Loucy (cell line): ENCODE measurements around the gene CLNK.

ENCODE experiments used
- H2AFZ ChIP-seq: fragments of 200-600 bp; sonication (generic); 2 replicates; pipeline ENCODE4 v1.6.0; 2016; ENCODE audit warnings: antibody characterized with exemption, mild to moderate bottlenecking, low read length, moderate library complexity
- H3F3A ChIP-seq: fragments of 200-600 bp; 2 replicates; pipeline ENCODE4 v1.6.0; 2016; ENCODE audit warnings: antibody characterized with exemption, low read depth, mild to moderate bottlenecking
- H3K27me3 ChIP-seq: fragments of 200-600 bp; sonication (generic); 2 replicates; pipeline ENCODE4 v1.6.1; 2014; ENCODE audit warnings: low read length, mild to moderate bottlenecking; ENCODE audit not compliant: insufficient read depth, poor library complexity, severe bottlenecking
- H3K36me3 ChIP-seq: fragments of 200-600 bp; sonication (generic); 2 replicates; pipeline ENCODE4 v1.6.1; 2016; ENCODE audit warnings: low read length; ENCODE audit not compliant: insufficient read depth
- H3K4me1 ChIP-seq: fragments of 200-600 bp; sonication (generic); 2 replicates; pipeline ENCODE4 v1.5.1; 2014; ENCODE audit warnings: low read length, mild to moderate bottlenecking; ENCODE audit not compliant: insufficient read depth, poor library complexity, severe bottlenecking
- H3K4me2 ChIP-seq: fragments of 200-600 bp; sonication (generic); 2 replicates; pipeline ENCODE4 v1.6.0; 2014; ENCODE audit warnings: antibody characterized with exemption, low read length, low read depth, mild to moderate bottlenecking; ENCODE audit not compliant: poor library complexity, severe bottlenecking
- H3K4me3 ChIP-seq: fragments of 200-600 bp; sonication (generic); 2 replicates; pipeline ENCODE4 v1.5.1; 2014; ENCODE audit warnings: low read length, mild to moderate bottlenecking, mixed read lengths; ENCODE audit not compliant: poor library complexity, severe bottlenecking
- H3K79me2 ChIP-seq: fragments of 200-600 bp; sonication (generic); 2 replicates; pipeline ENCODE4 v1.6.1; 2014; ENCODE audit warnings: low read length; ENCODE audit not compliant: insufficient read depth
- H3K9ac ChIP-seq: fragments of 200-600 bp; sonication (generic); 2 replicates; pipeline ENCODE4 v1.6.0; 2014; ENCODE audit warnings: mild to moderate bottlenecking, low read depth, low read length, moderate library complexity; ENCODE audit not compliant: poor library complexity, severe bottlenecking
- H3K9me2 ChIP-seq: fragments of 200-600 bp; sonication (generic); replicated peaks from 2 replicates; pipeline ENCODE4 v1.6.1; 2016; ENCODE audit warnings: low read depth, low read length, mixed read lengths
- H3K9me3 ChIP-seq: fragments of 200-600 bp; sonication (generic); 2 replicates; pipeline ENCODE4 v1.6.1; 2014; ENCODE audit warnings: mild to moderate bottlenecking, antibody characterized with exemption, low read length, low read depth; ENCODE audit not compliant: insufficient read depth
- H4K20me1 ChIP-seq: fragments of 200-600 bp; sonication (generic); 2 replicates; pipeline ENCODE4 v1.6.0; 2014; ENCODE audit warnings: antibody characterized with exemption, low read length, mild to moderate bottlenecking; ENCODE audit not compliant: insufficient read depth, poor library complexity, severe bottlenecking
- CTCF ChIP-seq: fragments of 200-600 bp; sonication (generic); conservative IDR thresholded peaks from 2 replicates; pipeline ENCODE4 v1.5.1; 2014; ENCODE audit warnings: mild to moderate bottlenecking, antibody characterized with exemption, low read length
- EZH2phosphoT487 ChIP-seq: fragments of 200-600 bp; IDR thresholded peaks from 2 replicates; pipeline ENCODE4 v1.6.1; 2018; ENCODE audit warnings: antibody characterized with exemption, mild to moderate bottlenecking, moderate library complexity, borderline replicate concordance

Gene CLNK

GRCh38 chr4:10482913-10483312, 201.7 kb downstream of the CLNK start:
- no peak for TF ChIP-seq CTCF
- TF ChIP-seq EZH2phosphoT487: no peak
- no peaks in the 10 kb centered on the region for H3K4me1 ChIP-seq
- H3K9ac ChIP-seq: no peak overlapping the region
- H4K20me1 ChIP-seq: no peaks in the 10 kb centered on the region
- H3K4me3 ChIP-seq: no peak overlapping the region
- H3K9me2 ChIP-seq: no peaks in the 10 kb centered on the region
- H2AFZ ChIP-seq: no peak overlapping the region
- H3F3A ChIP-seq: no peaks in the 10 kb centered on the region
- no peaks in the 10 kb centered on the region for H3K27me3 ChIP-seq
- no peak overlapping the region for H3K4me2 ChIP-seq
- no peaks in the 10 kb centered on the region for H3K79me2 ChIP-seq
- H3K36me3 ChIP-seq: no peaks in the 10 kb centered on the region
- no peaks in the 10 kb centered on the region for H3K9me3 ChIP-seq

GRCh38 chr4:10480616-10481015, 204.0 kb downstream of the CLNK start:
- Histone ChIP-seq H3F3A (no peaks in the 10 kb centered on the region), H3K27me3 (no peaks in the 10 kb centered on the region)
- TF ChIP-seq EZH2phosphoT487: no peak
- TF ChIP-seq CTCF: no peak

GRCh38 chr4:10478621-10479020, 205.9 kb downstream of the CLNK start:
- Histone ChIP-seq H3K4me3 (no peak overlapping the region), H3K9me3 (no peaks in the 10 kb centered on the region), H3K4me2 (no peak overlapping the region), H3K27me3 (no peaks in the 10 kb centered on the region), H3K79me2 (no peaks in the 10 kb centered on the region), H2AFZ (no peak overlapping the region; the same call in 1 of the 2 replicates), H3K9ac (no peak overlapping the region), H3K4me1 (no peaks in the 10 kb centered on the region), H4K20me1 (no peaks in the 10 kb centered on the region), H3K36me3 (no peaks in the 10 kb centered on the region), H3F3A (no peaks in the 10 kb centered on the region), H3K9me2 (no peaks in the 10 kb centered on the region)
- TF ChIP-seq EZH2phosphoT487 (no peak), CTCF (no peak)

More at GRCh38 chr4:10480616-10481015, 204.0 kb downstream of the CLNK start:
- H3K4me1 ChIP-seq: no peaks in the 10 kb centered on the region
- H3K4me2 ChIP-seq: no peak overlapping the region
- H4K20me1 ChIP-seq: no peaks in the 10 kb centered on the region
- H3K36me3 ChIP-seq: no peaks in the 10 kb centered on the region
- H3K9me2 ChIP-seq: no peaks in the 10 kb centered on the region
- H2AFZ ChIP-seq: peak overlapping the region; percentile 28; the same call in 1 of the 2 replicates
- no peak overlapping the region for H3K4me3 ChIP-seq
- H3K9ac ChIP-seq: no peak overlapping the region
- no peaks in the 10 kb centered on the region for H3K9me3 ChIP-seq
- no peaks in the 10 kb centered on the region for H3K79me2 ChIP-seq
